ENCODE measurements around the gene AHCYL2.
"Not testable (repeated sequence)": the region's sequence is repeated elsewhere in the genome, so short reads cannot be mapped to it uniquely, and the experiment has no call there.

AHCYL2 gene

GRCh38 chr7:129244220-129244619, 19.4 kb downstream of the AHCYL2 start:
- no peak for DNase-seq (ENCODE audit: low read depth)

- DNase-seq (ENCODE audit: low read depth), result no peak
Measured at GRCh38 chr7:129245533-129245932, 20.7 kb downstream of the AHCYL2 start.

GRCh38 chr7:129247087-129247486, 22.3 kb downstream of the AHCYL2 start:
- no peak for DNase-seq (ENCODE audit: low read depth)

DNA sequence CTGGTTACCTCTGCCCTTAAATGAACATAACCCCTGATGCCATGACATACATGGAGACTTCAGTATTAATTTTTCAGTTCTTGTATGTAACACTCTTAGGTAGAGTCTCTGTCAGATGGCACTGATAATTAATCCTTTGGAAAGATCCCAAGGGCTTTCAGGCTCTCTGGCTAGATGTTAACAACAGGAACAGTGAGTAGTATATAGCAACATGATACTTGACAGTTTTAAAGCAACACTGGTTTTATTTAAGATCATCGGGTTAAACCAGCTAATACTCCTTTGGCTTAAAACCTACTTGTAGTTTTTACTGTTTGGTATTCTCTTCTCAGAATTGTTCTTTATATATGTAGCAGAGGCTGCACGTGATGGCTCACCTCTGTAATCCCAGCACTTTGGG, 27.3 kb downstream of the AHCYL2 start:
- DNase-seq (ENCODE audit: low read depth), result no peak

DNA sequence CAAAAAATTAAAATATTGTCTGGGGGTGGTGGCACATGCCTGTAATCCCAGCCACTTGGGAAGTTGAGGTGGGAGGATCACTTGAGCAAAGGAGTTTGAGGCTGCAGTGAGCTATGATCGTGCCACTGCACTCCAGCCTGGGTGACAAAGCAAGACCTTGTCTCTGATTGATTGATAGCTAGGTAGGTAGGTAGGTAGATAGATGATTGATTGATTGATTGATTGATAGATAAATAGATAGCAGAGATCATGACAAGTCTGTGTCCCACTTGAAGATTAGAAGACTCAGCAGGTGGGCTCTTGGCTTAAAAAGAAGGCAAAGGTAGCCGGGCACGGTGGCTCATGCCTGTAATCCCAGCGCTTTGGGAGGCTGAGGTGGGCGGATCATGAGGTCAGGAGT, 27.8 kb downstream of the AHCYL2 start:
- DNase-seq (ENCODE audit: low read depth), result not testable (repeated sequence)

DNA sequence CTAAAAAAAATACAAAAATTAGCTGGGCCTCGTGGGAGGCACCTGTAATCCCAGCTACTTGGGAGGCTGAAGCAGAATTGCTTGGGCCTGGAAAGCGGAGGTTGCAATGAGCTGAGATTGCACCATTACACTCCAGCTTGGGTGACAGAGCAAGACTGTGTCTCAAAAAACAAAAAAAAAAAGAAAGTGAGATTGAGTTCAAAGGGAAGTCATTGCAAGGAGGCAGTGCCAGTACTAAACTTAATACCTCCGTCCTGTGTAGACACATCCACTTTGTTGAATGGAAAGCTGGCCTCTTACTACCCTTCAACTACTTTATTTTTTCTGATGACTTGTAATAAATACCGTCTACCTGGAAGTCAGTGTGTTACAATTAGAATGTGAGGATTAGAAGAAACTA, 31.0 kb downstream of the AHCYL2 start:
- DNase-seq (ENCODE audit: low read depth), result no peak

GRCh38 chr7:129256221-129256620, 31.4 kb downstream of the AHCYL2 start:
- no peak for DNase-seq (ENCODE audit: low read depth)

- DNase-seq (ENCODE audit: low read depth), result no peak
Measured at GRCh38 chr7:129257168-129257567, 32.3 kb downstream of the AHCYL2 start.

GRCh38 chr7:129258649-129259389, 34.0 kb downstream of the AHCYL2 start:
- no peak for DNase-seq (ENCODE audit: low read depth)

DNA sequence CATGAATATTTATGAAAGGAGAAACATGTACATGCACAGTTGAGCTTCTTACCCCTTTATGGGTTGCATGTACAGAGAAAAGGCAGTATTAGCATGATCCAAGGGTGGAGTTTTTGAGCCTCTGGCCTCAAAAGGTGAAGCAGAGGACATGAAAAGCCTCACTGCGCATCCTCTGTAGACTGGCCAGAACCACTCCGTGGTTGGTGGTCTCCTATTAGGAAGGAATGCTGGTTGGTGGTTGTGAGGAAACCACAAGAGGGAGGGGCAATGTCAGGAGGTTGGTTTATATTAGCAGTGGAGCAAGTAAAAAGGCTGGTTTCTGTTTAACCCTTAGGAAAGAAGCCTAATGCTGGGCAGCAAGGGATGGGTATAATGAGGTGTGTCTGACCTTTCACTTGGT, 37.5 kb downstream of the AHCYL2 start:
- DNase-seq (ENCODE audit: low read depth), result no peak

DNA sequence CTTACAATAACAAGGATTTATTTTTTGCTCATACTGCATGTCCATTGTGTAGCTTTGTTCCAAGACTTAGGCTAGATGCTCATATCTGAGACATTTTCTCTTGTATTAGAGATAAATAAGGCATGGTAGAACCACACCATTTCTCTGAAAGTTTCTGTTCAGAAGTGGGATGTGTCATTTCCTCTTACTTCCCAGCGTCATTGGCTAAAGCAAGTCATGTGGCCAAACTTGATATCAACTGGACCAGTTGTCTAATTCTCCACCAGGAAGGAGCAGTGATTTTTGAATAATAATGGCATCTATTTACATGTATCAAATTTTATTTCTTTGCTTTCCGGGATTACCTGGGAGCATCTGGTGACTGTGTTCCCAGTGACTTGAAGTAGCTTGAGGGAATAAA, 38.3 kb downstream of the AHCYL2 start:
- no peak for DNase-seq (ENCODE audit: low read depth)

- DNase-seq (ENCODE audit: low read depth), result no peak
Measured at GRCh38 chr7:129264534-129264933, 39.7 kb downstream of the AHCYL2 start.

GRCh38 chr7:129265328-129265727, 40.5 kb downstream of the AHCYL2 start:
- no peak for DNase-seq (ENCODE audit: low read depth)

- DNase-seq (ENCODE audit: low read depth), result no peak
Measured at GRCh38 chr7:129266181-129266580, 41.4 kb downstream of the AHCYL2 start.

GRCh38 chr7:129270077-129270476, 45.2 kb downstream of the AHCYL2 start:
- DNase-seq (ENCODE audit: low read depth), result no peak

DNA sequence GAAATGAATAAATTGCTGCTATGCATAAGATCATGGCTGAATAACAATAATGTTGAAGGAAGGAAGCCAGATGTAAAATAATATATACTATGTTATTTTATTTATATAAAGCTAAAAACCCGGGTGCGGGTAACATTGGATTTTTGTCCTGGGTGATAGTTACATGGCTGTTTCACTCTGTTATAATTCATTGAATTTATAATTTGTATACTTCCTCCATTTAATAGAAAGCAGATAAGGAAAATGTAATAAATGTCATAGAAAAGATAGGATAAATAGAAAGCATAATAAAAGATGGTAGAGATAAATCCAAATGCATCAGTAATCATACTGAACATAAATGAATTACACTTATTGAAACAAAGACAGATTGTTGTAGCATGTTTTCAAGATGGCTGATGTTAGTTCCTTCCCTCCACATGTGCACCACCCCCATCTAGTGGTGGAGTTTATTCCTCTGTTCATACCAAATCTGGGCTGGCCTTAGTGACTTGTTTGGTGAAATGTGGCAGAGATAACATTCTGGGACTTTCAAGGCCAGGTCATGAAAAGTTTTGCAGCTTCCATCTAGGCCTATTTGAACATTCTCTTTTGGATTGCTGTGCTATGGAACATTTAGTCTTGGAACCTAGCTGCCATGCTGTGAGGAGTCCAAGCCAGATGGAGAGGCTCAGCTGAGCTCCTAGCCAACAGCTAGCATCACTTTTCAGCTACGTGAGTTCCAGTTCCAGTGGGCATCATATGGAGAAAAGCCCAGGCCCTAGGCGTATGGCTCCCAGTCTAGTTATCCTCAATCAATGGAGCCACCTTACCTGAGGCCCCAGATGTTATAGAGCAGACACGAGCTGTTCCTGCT, 46.9 kb downstream of the AHCYL2 start:
- no peak for DNase-seq (ENCODE audit: low read depth)

- DNase-seq (ENCODE audit: low read depth), result no peak
Measured at GRCh38 chr7:129273936-129274335, 49.1 kb downstream of the AHCYL2 start.

DNA sequence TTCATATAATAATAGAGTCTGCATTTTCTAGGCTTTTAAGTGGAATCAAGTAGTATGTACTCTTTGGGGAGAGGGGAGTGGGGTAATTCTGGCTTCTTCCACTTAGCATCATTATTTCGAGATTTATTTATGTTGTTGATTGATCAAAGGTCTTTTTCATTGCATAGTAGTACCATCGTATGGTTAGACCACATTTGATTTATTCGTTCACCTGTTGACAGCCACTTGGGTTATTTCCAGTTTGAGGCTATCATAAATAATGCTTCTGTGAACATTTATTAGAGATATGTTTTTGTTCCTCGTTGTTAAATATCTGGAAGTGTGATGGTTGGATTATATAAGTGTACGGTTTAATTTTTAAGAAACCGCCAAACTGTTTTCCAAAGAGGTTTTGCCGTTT, 52.8 kb downstream of the AHCYL2 start:
- no peak for DNase-seq (ENCODE audit: low read depth)

DNA sequence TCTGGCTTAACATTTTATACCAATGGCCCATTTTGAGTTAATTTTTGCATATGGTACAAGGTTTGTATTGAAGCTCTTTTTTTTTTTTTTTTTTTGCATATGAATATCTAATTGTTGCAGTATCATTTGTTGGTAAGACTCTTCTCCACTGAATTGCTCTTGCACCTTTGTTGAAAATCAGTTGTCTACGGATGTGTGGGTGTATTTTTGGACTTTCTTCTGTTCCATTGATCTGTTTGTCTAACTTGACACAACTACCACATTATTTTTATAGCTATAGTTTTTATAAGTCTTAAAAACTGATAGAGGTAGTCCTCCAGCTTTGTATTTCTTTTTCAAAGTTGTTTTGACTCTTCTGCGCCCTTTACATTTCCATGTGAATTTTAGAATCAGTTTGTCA, 53.9 kb downstream of the AHCYL2 start:
- DNase-seq (ENCODE audit: low read depth), result no peak

DNA sequence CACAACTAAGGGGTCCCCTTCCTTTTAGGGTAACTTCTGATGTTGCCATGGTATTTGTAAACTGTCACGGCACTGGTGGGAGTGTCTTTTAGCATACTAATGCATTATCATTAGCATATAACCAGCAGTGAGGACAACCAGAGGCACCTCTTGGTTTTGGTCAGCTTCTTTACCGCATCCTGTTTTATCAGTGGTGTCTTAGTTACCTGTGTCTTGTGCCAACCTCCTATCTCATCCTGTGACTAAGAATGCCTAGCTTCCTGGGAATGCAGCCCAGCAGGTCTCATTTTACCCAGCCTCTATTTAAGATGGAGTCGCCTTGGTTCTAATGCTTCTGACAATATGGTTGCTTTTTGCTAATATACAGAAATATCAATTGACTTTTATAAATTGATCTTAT, 54.9 kb downstream of the AHCYL2 start:
- no peak for DNase-seq (ENCODE audit: low read depth)

- DNase-seq (ENCODE audit: low read depth), result no peak
Measured at GRCh38 chr7:129281163-129281562, 56.3 kb downstream of the AHCYL2 start.

DNA sequence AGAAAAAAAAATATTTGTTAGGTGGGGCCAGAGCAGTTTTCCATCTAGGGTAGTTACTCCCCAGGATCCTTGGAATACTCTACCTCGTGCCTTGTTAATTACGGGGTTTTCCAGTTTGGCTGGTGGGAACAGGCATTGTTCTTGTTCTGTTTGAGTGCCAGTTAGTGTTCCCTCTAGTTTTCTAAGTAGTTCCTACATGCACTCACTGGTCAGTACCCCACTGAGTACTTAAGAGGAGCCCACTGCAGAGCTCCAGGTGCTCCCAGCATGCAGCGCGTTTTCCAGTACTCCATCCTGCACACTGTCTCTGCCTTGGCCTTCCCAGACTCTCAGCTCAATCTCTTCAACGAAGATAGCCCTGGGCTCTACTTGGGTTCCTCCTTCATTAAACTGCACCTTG, 58.0 kb downstream of the AHCYL2 start:
- DNase-seq (ENCODE audit: low read depth), result no peak

DNA sequence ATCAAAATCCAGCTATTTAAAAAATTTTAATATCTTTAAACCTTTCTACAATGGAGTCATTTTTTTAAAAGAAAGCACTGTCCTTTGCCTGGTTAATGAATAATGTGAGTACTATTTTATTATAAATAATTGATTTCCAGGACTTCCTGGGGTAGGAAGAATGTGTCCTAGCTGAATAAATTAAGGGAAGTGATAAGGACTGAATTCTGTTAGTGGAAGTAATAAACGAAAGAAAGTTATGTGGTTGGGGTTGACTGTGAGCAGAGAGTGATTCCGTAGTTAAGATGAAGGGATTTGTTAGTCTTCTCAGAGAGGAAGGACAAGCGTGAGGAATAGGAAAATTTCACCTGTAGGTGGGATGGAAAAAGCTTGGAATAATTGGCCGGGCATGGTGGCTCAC, 59.1 kb downstream of the AHCYL2 start:
- DNase-seq (ENCODE audit: low read depth), result no peak

DNA sequence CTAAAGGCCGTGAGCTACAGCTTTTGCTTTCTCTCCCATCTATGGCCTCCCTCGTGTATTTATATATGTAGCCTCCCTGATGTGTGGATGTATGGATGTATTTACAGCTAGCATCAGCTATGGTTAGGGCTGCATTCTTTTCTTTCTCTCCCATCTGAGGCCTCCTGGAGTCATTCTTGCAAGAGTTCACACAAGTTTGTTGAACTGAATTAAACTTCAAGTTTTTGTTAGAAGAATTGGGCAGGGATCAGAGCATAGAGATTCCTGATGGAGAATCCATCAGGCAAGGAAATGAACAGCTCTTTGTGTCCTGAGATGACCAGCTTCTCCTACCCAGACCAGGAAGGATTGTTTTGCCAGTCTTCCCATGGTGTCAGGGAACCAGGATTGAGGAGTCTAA, 60.3 kb downstream of the AHCYL2 start:
- no peak for DNase-seq (ENCODE audit: low read depth)
